ENCODE measurements around the gene PRR20C. TPM values are rescaled to one million over a fixed set of nuclear protein-coding genes. Genes with fewer than 3 reads are reported as not detected.

Gene PRR20C
- polyA plus RNA-seq, 1 of the 3 experiments (the other 2 are of a cell fraction): not detected

Small RNA genes lying within 50 kb of the gene (small RNA-seq; reads per million reads assigned to genes)
- 0 reads per million in 7 experiments for gene PRR20FP

Other genes with a start within 250 kb of the PRR20C start
- not detected in 2 replicates for gene PRR20A, start 13.1 kb upstream of the PRR20C start, polyA plus RNA-seq (2012; rRNA removed)
- gene PRR20B, start 6.6 kb upstream of the PRR20C start, polyA plus RNA-seq (2012; rRNA removed): not detected in 2 replicates
- not detected in 2 replicates for gene PRR20D, start 6.6 kb downstream of the PRR20C start, polyA plus RNA-seq (2012; rRNA removed)
- gene PRR20E, start 13.1 kb downstream of the PRR20C start, polyA plus RNA-seq (2012; rRNA removed): not detected in 2 replicates

Data from SK-N-SH (cell line).